Skin epidermis (tissue), 12 donors: ENCODE data around the gene CHPT1.
"Not testable (repeated sequence)": the region's sequence is repeated elsewhere in the genome, so short reads cannot be mapped to it uniquely, and the experiment has no call there.

Experiments
- H3K27ac ChIP-seq, 21 experiments: fragments of 200-600 bp; sonication (generic) in 11 of 21; one replicate each; pipeline ENCODE4 v1.5.0; 2020; ENCODE audit warnings: mild to moderate bottlenecking in 3 of 21, inconsistent platforms in 2 of 21, moderate library complexity in 2 of 21
- H3K4me3 ChIP-seq, 7 experiments: fragments of 200-600 bp; sonication (generic) in 2 of 7; one replicate each; pipeline ENCODE4 v1.5.0; 2020; ENCODE audit warnings: inconsistent platforms in 2 of 7, mild to moderate bottlenecking in 2 of 7, moderate library complexity in 1 of 7

Gene CHPT1

GRCh38 chr12:101713059-101713682 lies 15.7 kb downstream of the CHPT1 start:
- H3K27ac ChIP-seq, result peak overlapping the region in 5 of 21 experiments; percentile 2 to 61 (median 26)
- H3K4me3 ChIP-seq, result no peak overlapping the region

- peak overlapping the region in 2 of 21 experiments; percentile 26 to 61 for H3K27ac ChIP-seq
- H3K4me3 ChIP-seq, result no peak overlapping the region
Measured at GRCh38 chr12:101713930-101714329, 16.5 kb downstream of the CHPT1 start.

- Histone ChIP-seq H3K27ac (no peak overlapping the region), H3K4me3 (no peak overlapping the region)
Measured at GRCh38 chr12:101714877-101715444, 17.5 kb downstream of the CHPT1 start.

GRCh38 chr12:101719566-101719965 lies 22.1 kb downstream of the CHPT1 start:
- Histone ChIP-seq H3K4me3 (no peak overlapping the region), H3K27ac (no peak overlapping the region)

- no peak overlapping the region for H3K4me3 ChIP-seq
- H3K27ac ChIP-seq, result no peak overlapping the region
Measured at GRCh38 chr12:101720118-101720517, 22.7 kb downstream of the CHPT1 start.

GRCh38 chr12:101722392-101722791 lies 25.0 kb downstream of the CHPT1 start:
- H3K4me3 ChIP-seq, result no peak overlapping the region
- H3K27ac ChIP-seq, result no peak overlapping the region

- H3K27ac ChIP-seq, result no peak overlapping the region
Measured at GRCh38 chr12:101727098-101727497, 29.7 kb downstream of the CHPT1 start.

GRCh38 chr12:101729842-101730241 lies 32.4 kb downstream of the CHPT1 start:
- Histone ChIP-seq H3K27ac (no peak overlapping the region), H3K4me3 (no peak overlapping the region)

More at GRCh38 chr12:101727098-101727497, 29.7 kb downstream of the CHPT1 start:
- no peak overlapping the region for H3K4me3 ChIP-seq

GRCh38 chr12:101732318-101732717 lies 34.9 kb downstream of the CHPT1 start:
- Histone ChIP-seq H3K4me3 (no peak overlapping the region), H3K27ac (no peak overlapping the region)

GRCh38 chr12:101733166-101733565 lies 35.7 kb downstream of the CHPT1 start:
- H3K27ac ChIP-seq, result no peak overlapping the region

GRCh38 chr12:101734482-101734881 lies 37.0 kb downstream of the CHPT1 start:
- H3K27ac ChIP-seq, H3K4me3 ChIP-seq: not testable (repeated sequence)

More at GRCh38 chr12:101733166-101733565, 35.7 kb downstream of the CHPT1 start:
- no peak overlapping the region for H3K4me3 ChIP-seq

- Histone ChIP-seq H3K27ac (no peak overlapping the region), H3K4me3 (no peak overlapping the region)
Measured at GRCh38 chr12:101737476-101737875, 40.0 kb downstream of the CHPT1 start.

- H3K27ac ChIP-seq, result no peak within 1 kb of the TSS
- no peak within 1 kb of the TSS for H3K4me3 ChIP-seq
Measured at GRCh38 chr12:101738920-101739665, 41.7 kb downstream of the CHPT1 start, which contains the start of gene SYCP3. TSS of gene SYCP3 (minus strand) at chr12:101739462. CDS start at chr12:101737935, 1,527 bp downstream.

- Histone ChIP-seq H3K27ac (no peak overlapping the region), H3K4me3 (no peak overlapping the region)
Measured at GRCh38 chr12:101740566-101740965, 43.1 kb downstream of the CHPT1 start.

- Histone ChIP-seq H3K4me3 (no peak overlapping the region), H3K27ac (no peak overlapping the region)
Measured at GRCh38 chr12:101740980-101741379, 43.5 kb downstream of the CHPT1 start.

- H3K27ac ChIP-seq, result peak overlapping the region in 5 of 21 experiments; percentile 21 to 54 (median 27)
- no peak overlapping the region for H3K4me3 ChIP-seq
Measured at GRCh38 chr12:101743242-101743641, 45.8 kb downstream of the CHPT1 start.

- Histone ChIP-seq H3K4me3 (no peak overlapping the region), H3K27ac (peak overlapping the region in 7 of 21 experiments; percentile 14 to 54 (median 23))
Measured at GRCh38 chr12:101743724-101744472, 46.5 kb downstream of the CHPT1 start.

GRCh38 chr12:101745481-101745880 lies 48.0 kb downstream of the CHPT1 start:
- Histone ChIP-seq H3K27ac (no peak overlapping the region), H3K4me3 (no peak overlapping the region)

- no peak overlapping the region for H3K27ac ChIP-seq
- H3K4me3 ChIP-seq, result no peak overlapping the region
Measured at GRCh38 chr12:101746196-101746595, 48.8 kb downstream of the CHPT1 start.

- no peak overlapping the region for H3K27ac ChIP-seq
- H3K4me3 ChIP-seq, result no peak overlapping the region
Measured at GRCh38 chr12:101746661-101747060, 49.2 kb downstream of the CHPT1 start.
